Measurements from ENCODE around the gene AP3S2.

Gene AP3S2

GRCh38 chr15:89830639-89831038 lies 63.2 kb downstream of the AP3S2 start:
- no peak for DNase-seq (ENCODE audit: extremely low read depth, low read depth)
- TF ChIP-seq CTCF (IDR thresholded peaks at IDR 0.05; ENCODE audit: low read depth, low read length): no peak

GRCh38 chr15:89829616-89830440 lies 64.0 kb downstream of the AP3S2 start:
- no peak for TF ChIP-seq CTCF (IDR thresholded peaks at IDR 0.05; ENCODE audit: low read depth, low read length)
- DNase-seq (ENCODE audit: extremely low read depth, low read depth): no peak

GRCh38 chr15:89829161-89829560 lies 64.6 kb downstream of the AP3S2 start:
- no peak for DNase-seq (ENCODE audit: extremely low read depth, low read depth)

GRCh38 chr15:89828281-89829145 lies 65.3 kb downstream of the AP3S2 start:
- DNase-seq (ENCODE audit: extremely low read depth, low read depth): peak; percentile 41
- TF ChIP-seq CTCF (IDR thresholded peaks at IDR 0.05; ENCODE audit: low read depth, low read length): no peak

More at GRCh38 chr15:89829161-89829560, 64.6 kb downstream of the AP3S2 start:
- TF ChIP-seq CTCF (IDR thresholded peaks at IDR 0.05; ENCODE audit: low read depth, low read length): no peak

GRCh38 chr15:89827829-89828228 lies 66.0 kb downstream of the AP3S2 start:
- TF ChIP-seq CTCF (IDR thresholded peaks at IDR 0.05; ENCODE audit: low read depth, low read length): no peak
- no peak for DNase-seq (ENCODE audit: extremely low read depth, low read depth)

- no peak for DNase-seq (ENCODE audit: extremely low read depth, low read depth)
- no peak for TF ChIP-seq CTCF (IDR thresholded peaks at IDR 0.05; ENCODE audit: low read depth, low read length)
Observed at GRCh38 chr15:89826671-89827655, 66.8 kb downstream of the AP3S2 start.

All from AG09319 (cell line).